Neural cell (in vitro differentiated cells): ENCODE data around the gene FMN2. TPM values are rescaled to one million over a fixed set of nuclear protein-coding genes. Genes with fewer than 3 reads are reported as not detected.

Source experiments
- H2AFZ ChIP-seq: fragments of 200-600, 300-800 bp; sonication (generic), shearing (Covaris generic); 2 replicates; pipeline ENCODE4 v1.6.0; 2014; ENCODE audit warnings: low read depth, mild to moderate bottlenecking, antibody characterized with exemption, low read length, moderate library complexity
- H3F3A ChIP-seq: fragments of 200-600 bp; shearing (Covaris generic); 2 replicates; pipeline ENCODE4 v1.6.1; 2016; ENCODE audit warnings: mild to moderate bottlenecking, moderate library complexity, mixed read lengths, antibody characterized with exemption, low read length; ENCODE audit not compliant: insufficient read depth, poor library complexity, severe bottlenecking
- H3K27ac ChIP-seq: fragments of 200-600, 300-800 bp; sonication (generic), shearing (Covaris generic); 2 replicates; pipeline ENCODE4 v1.5.1; 2014; ENCODE audit warnings: mild to moderate bottlenecking, low read length, moderate library complexity
- H3K27me3 ChIP-seq: fragments of 300-800, 200-600 bp; sonication (generic), shearing (Covaris generic); 2 replicates; pipeline ENCODE4 v1.6.0; 2014; ENCODE audit warnings: mild to moderate bottlenecking, low read depth, low read length, moderate library complexity; ENCODE audit not compliant: insufficient read depth
- H3K36me3 ChIP-seq: fragments of 300-800, 200-600 bp; sonication (generic), shearing (Covaris generic); 2 replicates; pipeline ENCODE4 v1.5.1; 2014; ENCODE audit warnings: mild to moderate bottlenecking, antibody characterized with exemption, low read length, moderate library complexity; ENCODE audit not compliant: insufficient read depth
- H3K4me2 ChIP-seq: fragments of 300-800, 200-600 bp; sonication (generic), shearing (Covaris generic); 2 replicates; pipeline ENCODE4 v1.6.0; 2014; ENCODE audit warnings: mild to moderate bottlenecking, low read length
- H3K4me3 ChIP-seq: fragments of 300-800, 200-600 bp; sonication (generic), shearing (Covaris generic); 2 replicates; pipeline ENCODE4 v1.5.1; 2014; ENCODE audit warnings: mild to moderate bottlenecking, low read length, moderate library complexity
- H3K79me2 ChIP-seq: fragments of 200-600 bp; shearing (Covaris generic); replicated peaks from 2 replicates; pipeline ENCODE4 v1.6.0; 2014; ENCODE audit warnings: mild to moderate bottlenecking, low read length, moderate library complexity; ENCODE audit not compliant: insufficient read depth
- H3K9ac ChIP-seq: fragments of 300-800, 200-600 bp; sonication (generic), shearing (Covaris generic); 2 replicates; pipeline ENCODE4 v1.6.1; 2016; ENCODE audit warnings: mild to moderate bottlenecking, low read length, mixed read lengths
- H3K9me2 ChIP-seq: fragments of 200-600 bp; shearing (Covaris generic); 2 replicates; pipeline ENCODE4 v1.6.1; 2016; ENCODE audit warnings: mild to moderate bottlenecking, low read length, mixed read lengths; ENCODE audit not compliant: insufficient read depth
- H3K9me3 ChIP-seq: fragments of 200-600, 300-800 bp; sonication (generic), shearing (Covaris generic); 2 replicates; pipeline ENCODE4 v1.6.1; 2016; ENCODE audit warnings: mild to moderate bottlenecking, mixed run types, low read length, moderate library complexity, mixed read lengths
- H4K20me1 ChIP-seq: fragments of 200-600 bp; shearing (Covaris generic); 2 replicates; pipeline ENCODE4 v1.6.1; 2016; ENCODE audit warnings: mild to moderate bottlenecking, mixed run types; ENCODE audit not compliant: insufficient read depth
- CTCF ChIP-seq: fragments of 450-650 bp; IDR thresholded peaks from 2 replicates; pipeline ENCODE4 v1.5.1; 2014; ENCODE audit warnings: antibody characterized with exemption, mild to moderate bottlenecking, moderate library complexity; ENCODE audit not compliant: poor library complexity, severe bottlenecking
- EP300 ChIP-seq: fragments of 450-650 bp; conservative IDR thresholded peaks from 2 replicates; pipeline ENCODE4 v1.6.1; 2014; ENCODE audit warnings: antibody characterized with exemption, mild to moderate bottlenecking, moderate library complexity; ENCODE audit not compliant: poor library complexity, severe bottlenecking
- EZH2 ChIP-seq: fragments of 200-600, 300-800 bp; shearing (Covaris generic), sonication (generic); IDR thresholded peaks from 2 replicates; pipeline ENCODE4 v1.6.1; 2014; ENCODE audit warnings: antibody characterized with exemption, low read length, borderline replicate concordance, mild to moderate bottlenecking; ENCODE audit not compliant: insufficient read depth, poor library complexity, severe bottlenecking
- MXI1 ChIP-seq: fragments of 450-650 bp; conservative IDR thresholded peaks from 2 replicates; pipeline ENCODE4 v1.6.1; 2014; ENCODE audit warnings: antibody characterized with exemption, mild to moderate bottlenecking; ENCODE audit not compliant: poor library complexity, severe bottlenecking
- POLR2AphosphoS5 ChIP-seq: IDR thresholded peaks from 2 replicates; pipeline ENCODE4 v1.6.1; 2012
- RAD21 ChIP-seq: fragments of 450-650 bp; conservative IDR thresholded peaks from 2 replicates; pipeline ENCODE4 v1.6.1; 2014; ENCODE audit warnings: antibody characterized with exemption, mild to moderate bottlenecking, moderate library complexity
- REST ChIP-seq: IDR thresholded peaks from 2 replicates; pipeline ENCODE4 v1.6.1; 2012; ENCODE audit warnings: borderline replicate concordance
- SMC3 ChIP-seq: fragments of 450-650 bp; conservative IDR thresholded peaks from 2 replicates; pipeline ENCODE4 v1.6.1; 2014; ENCODE audit warnings: antibody characterized with exemption, mild to moderate bottlenecking, moderate library complexity; ENCODE audit not compliant: poor library complexity
- TAF1 ChIP-seq: IDR thresholded peaks from 2 replicates; pipeline ENCODE4 v1.6.1; 2012; ENCODE audit warnings: low read depth
- polyA plus RNA-seq: library from polyadenylated mRNA; depleted of rRNA; stranded (reverse); fragments of >200 nt; gene quantifications from 2 replicates; pipeline ENCODE4 v1.2.3, GENCODE V29; 2014

FMN2 gene
- polyA plus RNA-seq, 1 donor from 2014 or later = 23.9 TPM

- no peak for TF ChIP-seq REST
Observed at GRCh38 chr1:240114222-240114621, 22.5 kb downstream of the FMN2 start (continued).

DNA sequence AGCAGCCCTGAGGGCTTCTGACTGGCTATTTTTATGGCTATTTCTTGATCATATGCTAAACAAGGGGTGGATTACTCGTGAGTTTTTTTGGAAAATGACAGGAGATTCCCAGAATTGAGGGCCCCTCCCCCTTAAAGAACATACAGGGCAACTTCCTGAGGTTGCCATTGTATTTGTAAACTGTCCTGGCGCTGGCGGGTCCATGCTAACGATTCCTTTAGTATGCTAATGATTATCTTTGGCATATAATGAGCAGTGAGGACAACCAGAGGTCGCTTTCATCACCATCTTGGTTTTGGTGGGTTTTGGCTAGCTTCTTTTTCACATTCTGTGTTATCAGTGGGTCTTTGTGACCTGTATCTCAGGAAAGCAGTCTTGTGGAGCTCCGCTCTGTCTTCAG, 24.1 kb downstream of the FMN2 start:
- H3K9me3 ChIP-seq = no peaks in the 10 kb centered on the region
- no peak for TF ChIP-seq SMC3
- no peak for TF ChIP-seq POLR2AphosphoS5
- TF ChIP-seq RAD21 = no peak
- TF ChIP-seq TAF1 = no peak
- no peak for TF ChIP-seq MXI1
- TF ChIP-seq CTCF = no peak
- no peak for TF ChIP-seq EZH2
- TF ChIP-seq REST = no peak
- no peak for TF ChIP-seq EP300
- no peak overlapping the region for H2AFZ ChIP-seq
- H4K20me1 ChIP-seq = no peaks in the 10 kb centered on the region
- H3K27ac ChIP-seq = no peak overlapping the region
- H3K4me3 ChIP-seq = no peak overlapping the region
- no peak overlapping the region for H3K9ac ChIP-seq
- H3K27me3 ChIP-seq = no peaks in the 10 kb centered on the region
- H3K79me2 ChIP-seq = peaks cover 6% of the 10 kb centered on the region
- no peaks in the 10 kb centered on the region for H3K9me2 ChIP-seq
- no peaks in the 10 kb centered on the region for H3F3A ChIP-seq
- H3K4me2 ChIP-seq = no peak overlapping the region
- H3K36me3 ChIP-seq = no peaks in the 10 kb centered on the region
